SK-N-SH treated with all-trans-retinoic acid at 6 μM for 48 hours (cell line): Measurements from ENCODE around the gene HSD3B1.

Experiments
- ATAC-seq: fragments of 200-7000 bp; cut with Tn5 transposase; 3 replicates; pipeline ENCODE4 v1.9.1; 2020; ENCODE audit warnings: mild to moderate bottlenecking, moderate library complexity
- ARNTL ChIP-seq: fragments of 450-650 bp; formaldehyde crosslinking; IDR thresholded peaks from 2 replicates; pipeline ENCODE4 v1.5.0; 2020; ENCODE audit warnings: low read depth, mild to moderate bottlenecking, moderate library complexity, borderline replicate concordance
- BACH2 ChIP-seq: fragments of 250-450 bp; sonication (Bioruptor Pico); IDR thresholded peaks from 2 replicates; pipeline ENCODE4 v1.9.0; 2021; ENCODE audit warnings: mild to moderate bottlenecking, borderline replicate concordance
- CSDC2 ChIP-seq: fragments of 250-450 bp; sonication (Bioruptor Pico); IDR thresholded peaks from 2 replicates; pipeline ENCODE4 v1.5.0; 2020; ENCODE audit warnings: mild to moderate bottlenecking, moderate library complexity
- ESRRG ChIP-seq: fragments of 250-450 bp; sonication (Bioruptor Pico); IDR thresholded peaks from 2 replicates; pipeline ENCODE4 v1.6.1; 2021; ENCODE audit warnings: mild to moderate bottlenecking
- GLIS3 ChIP-seq: fragments of 250-450 bp; sonication (Bioruptor Pico); IDR thresholded peaks from 2 replicates; pipeline ENCODE4 v1.5.0; 2020; ENCODE audit warnings: mild to moderate bottlenecking, moderate library complexity
- OSR1 ChIP-seq: fragments of 250-450 bp; sonication (Bioruptor Pico); IDR thresholded peaks from 2 replicates; pipeline ENCODE4 v1.8.0; 2022; ENCODE audit warnings: moderate library complexity, mild to moderate bottlenecking, inconsistent platforms
- PPARA ChIP-seq: fragments of 250-450 bp; sonication (Bioruptor Pico); IDR thresholded peaks from 2 replicates; pipeline ENCODE4 v1.5.0; 2020; ENCODE audit warnings: mild to moderate bottlenecking, borderline replicate concordance
- RARB ChIP-seq: fragments of 250-450 bp; sonication (Bioruptor Pico); IDR thresholded peaks from 2 replicates; pipeline ENCODE4 v1.8.0; 2021; ENCODE audit warnings: mild to moderate bottlenecking, moderate library complexity
- SNAI2 ChIP-seq: fragments of 250-450 bp; sonication (Bioruptor Pico); IDR thresholded peaks from 2 replicates; pipeline ENCODE4 v1.5.0; 2020; ENCODE audit warnings: mild to moderate bottlenecking, moderate library complexity
- TCF4 ChIP-seq: fragments of 250-450 bp; sonication (Bioruptor Pico); IDR thresholded peaks from 2 replicates; pipeline ENCODE4 v1.8.0; 2021; ENCODE audit warnings: mild to moderate bottlenecking, moderate library complexity, borderline replicate concordance
- TOX ChIP-seq: fragments of 250-450 bp; sonication (Bioruptor Pico); IDR thresholded peaks from 2 replicates; pipeline ENCODE4 v1.8.0; 2021; ENCODE audit warnings: mild to moderate bottlenecking, moderate library complexity, borderline replicate concordance
- ZC3H10 ChIP-seq: fragments of 250-450 bp; sonication (Bioruptor Pico); IDR thresholded peaks from 2 replicates; pipeline ENCODE4 v1.5.1; 2021; ENCODE audit warnings: mild to moderate bottlenecking, moderate library complexity
- ZFP3 ChIP-seq: fragments of 250-450 bp; sonication (Bioruptor Pico); IDR thresholded peaks from 2 replicates; pipeline ENCODE4 v1.5.0; 2020; ENCODE audit warnings: mild to moderate bottlenecking, moderate library complexity
- ZFP30 ChIP-seq: fragments of 450-650 bp; formaldehyde crosslinking; IDR thresholded peaks from 2 replicates; pipeline ENCODE4 v1.5.0; 2022; ENCODE audit warnings: mild to moderate bottlenecking, moderate library complexity
- ZNF565 ChIP-seq: fragments of 450-650 bp; formaldehyde crosslinking; conservative IDR thresholded peaks from 2 replicates; pipeline ENCODE4 v1.5.0; 2020; ENCODE audit warnings: low read depth, mild to moderate bottlenecking, moderate library complexity
- ZNF70 ChIP-seq: fragments of 450-650 bp; formaldehyde crosslinking; IDR thresholded peaks from 2 replicates; pipeline ENCODE4 v1.5.0; 2020; ENCODE audit warnings: mild to moderate bottlenecking, moderate library complexity
- ZNF8 ChIP-seq: fragments of 450-650 bp; formaldehyde crosslinking; IDR thresholded peaks from 2 replicates; pipeline ENCODE4 v1.5.0; 2020; ENCODE audit warnings: mild to moderate bottlenecking, moderate library complexity
- TF ChIP-seq, protein P1 (sequence below): fragments of 250-450 bp; sonication (Bioruptor Pico); IDR thresholded peaks from 2 replicates; pipeline ENCODE4 v1.8.0; 2021; ENCODE audit warnings: low read depth, mild to moderate bottlenecking, moderate library complexity, borderline replicate concordance
- TF ChIP-seq, protein P2 (sequence below): fragments of 250-450 bp; sonication (Bioruptor Pico); IDR thresholded peaks from 2 replicates; pipeline ENCODE4 v1.5.1; 2020; ENCODE audit warnings: low read depth, mild to moderate bottlenecking, moderate library complexity
- TF ChIP-seq, protein P3 (sequence below): fragments of 250-450 bp; sonication (Bioruptor Pico); IDR thresholded peaks from 2 replicates; pipeline ENCODE4 v1.8.0; 2020; ENCODE audit warnings: mild to moderate bottlenecking, moderate library complexity, borderline replicate concordance
- TF ChIP-seq, protein P4 (sequence below): fragments of 250-450 bp; sonication (Bioruptor Pico); IDR thresholded peaks from 2 replicates; pipeline ENCODE4 v1.5.0; 2020; ENCODE audit warnings: mild to moderate bottlenecking, moderate library complexity
- TF ChIP-seq, protein P5 (sequence below): fragments of 250-450 bp; sonication (Bioruptor Pico); IDR thresholded peaks from 2 replicates; pipeline ENCODE4 v1.5.1; 2021; ENCODE audit warnings: mild to moderate bottlenecking, moderate library complexity

HSD3B1 gene

GRCh38 chr1:119532324-119532910, 25.4 kb downstream of the HSD3B1 start:
- no peak for TF ChIP-seq ZC3H10 (CRISPR knock-in tag)
- no peak for TF ChIP-seq TOX (CRISPR knock-in tag)
- TF ChIP-seq SNAI2 (CRISPR knock-in tag) = no peak
- TF ChIP-seq BACH2 (CRISPR knock-in tag) = no peak
- TF ChIP-seq RARB = no peak
- TF ChIP-seq ZFP30 = no peak
- TF ChIP-seq ZNF565 (CRISPR knock-in tag) = no peak
- no peak for TF ChIP-seq ESRRG (CRISPR knock-in tag)
- TF ChIP-seq ZNF8 = no peak
- no peak for TF ChIP-seq OSR1 (CRISPR knock-in tag)
- no peak for ATAC-seq

GRCh38 chr1:119535381-119535780, 28.4 kb downstream of the HSD3B1 start:
- no peak for TF ChIP-seq ZNF565 (CRISPR knock-in tag)
- TF ChIP-seq OSR1 (CRISPR knock-in tag) = no peak
- TF ChIP-seq ESRRG (CRISPR knock-in tag) = no peak
- no peak for TF ChIP-seq ARNTL (CRISPR knock-in tag)
- no peak for TF ChIP-seq RARB
- TF ChIP-seq BACH2 (CRISPR knock-in tag) = no peak
- no peak for TF ChIP-seq TCF4 (CRISPR knock-in tag)
- TF ChIP-seq CSDC2 = no peak
- TF ChIP-seq ZFP3 = no peak
- TF ChIP-seq SNAI2 (CRISPR knock-in tag) = no peak
- TF ChIP-seq, protein P1, sequence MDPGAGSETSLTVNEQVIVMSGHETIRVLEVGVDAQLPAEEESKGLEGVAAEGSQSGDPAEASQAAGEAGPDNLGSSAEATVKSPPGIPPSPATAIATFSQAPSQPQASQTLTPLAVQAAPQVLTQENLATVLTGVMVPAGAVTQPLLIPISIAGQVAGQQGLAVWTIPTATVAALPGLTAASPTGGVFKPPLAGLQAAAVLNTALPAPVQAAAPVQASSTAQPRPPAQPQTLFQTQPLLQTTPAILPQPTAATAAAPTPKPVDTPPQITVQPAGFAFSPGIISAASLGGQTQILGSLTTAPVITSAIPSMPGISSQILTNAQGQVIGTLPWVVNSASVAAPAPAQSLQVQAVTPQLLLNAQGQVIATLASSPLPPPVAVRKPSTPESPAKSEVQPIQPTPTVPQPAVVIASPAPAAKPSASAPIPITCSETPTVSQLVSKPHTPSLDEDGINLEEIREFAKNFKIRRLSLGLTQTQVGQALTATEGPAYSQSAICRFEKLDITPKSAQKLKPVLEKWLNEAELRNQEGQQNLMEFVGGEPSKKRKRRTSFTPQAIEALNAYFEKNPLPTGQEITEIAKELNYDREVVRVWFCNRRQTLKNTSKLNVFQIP (CRISPR knock-in tag) = no peak
- no peak for TF ChIP-seq ZC3H10 (CRISPR knock-in tag)
- TF ChIP-seq, protein P2, sequence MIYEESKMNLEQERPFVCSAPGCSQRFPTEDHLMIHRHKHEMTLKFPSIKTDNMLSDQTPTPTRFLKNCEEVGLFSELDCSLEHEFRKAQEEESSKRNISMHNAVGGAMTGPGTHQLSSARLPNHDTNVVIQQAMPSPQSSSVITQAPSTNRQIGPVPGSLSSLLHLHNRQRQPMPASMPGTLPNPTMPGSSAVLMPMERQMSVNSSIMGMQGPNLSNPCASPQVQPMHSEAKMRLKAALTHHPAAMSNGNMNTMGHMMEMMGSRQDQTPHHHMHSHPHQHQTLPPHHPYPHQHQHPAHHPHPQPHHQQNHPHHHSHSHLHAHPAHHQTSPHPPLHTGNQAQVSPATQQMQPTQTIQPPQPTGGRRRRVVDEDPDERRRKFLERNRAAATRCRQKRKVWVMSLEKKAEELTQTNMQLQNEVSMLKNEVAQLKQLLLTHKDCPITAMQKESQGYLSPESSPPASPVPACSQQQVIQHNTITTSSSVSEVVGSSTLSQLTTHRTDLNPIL (CRISPR knock-in tag) = no peak
- no peak for TF ChIP-seq TOX (CRISPR knock-in tag)
- no peak for TF ChIP-seq ZNF70
- no peak for TF ChIP-seq GLIS3 (CRISPR knock-in tag)
- TF ChIP-seq PPARA (CRISPR knock-in tag) = no peak
- TF ChIP-seq, protein P3, sequence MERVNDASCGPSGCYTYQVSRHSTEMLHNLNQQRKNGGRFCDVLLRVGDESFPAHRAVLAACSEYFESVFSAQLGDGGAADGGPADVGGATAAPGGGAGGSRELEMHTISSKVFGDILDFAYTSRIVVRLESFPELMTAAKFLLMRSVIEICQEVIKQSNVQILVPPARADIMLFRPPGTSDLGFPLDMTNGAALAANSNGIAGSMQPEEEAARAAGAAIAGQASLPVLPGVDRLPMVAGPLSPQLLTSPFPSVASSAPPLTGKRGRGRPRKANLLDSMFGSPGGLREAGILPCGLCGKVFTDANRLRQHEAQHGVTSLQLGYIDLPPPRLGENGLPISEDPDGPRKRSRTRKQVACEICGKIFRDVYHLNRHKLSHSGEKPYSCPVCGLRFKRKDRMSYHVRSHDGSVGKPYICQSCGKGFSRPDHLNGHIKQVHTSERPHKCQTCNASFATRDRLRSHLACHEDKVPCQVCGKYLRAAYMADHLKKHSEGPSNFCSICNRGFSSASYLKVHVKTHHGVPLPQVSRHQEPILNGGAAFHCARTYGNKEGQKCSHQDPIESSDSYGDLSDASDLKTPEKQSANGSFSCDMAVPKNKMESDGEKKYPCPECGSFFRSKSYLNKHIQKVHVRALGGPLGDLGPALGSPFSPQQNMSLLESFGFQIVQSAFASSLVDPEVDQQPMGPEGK = no peak
- no peak for ATAC-seq

DNA sequence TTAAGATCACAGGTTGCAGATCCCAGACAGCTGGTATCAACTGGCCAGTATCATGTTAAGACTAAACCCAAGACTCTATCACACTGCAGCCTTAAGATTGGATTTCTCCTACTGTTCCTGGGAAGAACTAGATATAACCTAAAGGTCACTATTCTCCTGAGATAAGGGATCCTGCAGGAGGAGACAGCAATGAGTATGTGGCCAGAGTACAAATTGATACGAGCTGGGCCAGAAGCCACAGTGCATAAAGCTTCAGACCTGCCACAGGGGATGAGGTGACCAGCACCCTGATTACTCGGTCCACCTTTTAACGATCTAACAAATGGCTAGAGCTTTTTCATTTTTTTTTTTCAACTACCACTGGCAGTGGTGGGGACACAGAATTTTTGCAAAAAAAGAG, 31.0 kb downstream of the HSD3B1 start:
- no peak for ATAC-seq
- TF ChIP-seq, protein P4, sequence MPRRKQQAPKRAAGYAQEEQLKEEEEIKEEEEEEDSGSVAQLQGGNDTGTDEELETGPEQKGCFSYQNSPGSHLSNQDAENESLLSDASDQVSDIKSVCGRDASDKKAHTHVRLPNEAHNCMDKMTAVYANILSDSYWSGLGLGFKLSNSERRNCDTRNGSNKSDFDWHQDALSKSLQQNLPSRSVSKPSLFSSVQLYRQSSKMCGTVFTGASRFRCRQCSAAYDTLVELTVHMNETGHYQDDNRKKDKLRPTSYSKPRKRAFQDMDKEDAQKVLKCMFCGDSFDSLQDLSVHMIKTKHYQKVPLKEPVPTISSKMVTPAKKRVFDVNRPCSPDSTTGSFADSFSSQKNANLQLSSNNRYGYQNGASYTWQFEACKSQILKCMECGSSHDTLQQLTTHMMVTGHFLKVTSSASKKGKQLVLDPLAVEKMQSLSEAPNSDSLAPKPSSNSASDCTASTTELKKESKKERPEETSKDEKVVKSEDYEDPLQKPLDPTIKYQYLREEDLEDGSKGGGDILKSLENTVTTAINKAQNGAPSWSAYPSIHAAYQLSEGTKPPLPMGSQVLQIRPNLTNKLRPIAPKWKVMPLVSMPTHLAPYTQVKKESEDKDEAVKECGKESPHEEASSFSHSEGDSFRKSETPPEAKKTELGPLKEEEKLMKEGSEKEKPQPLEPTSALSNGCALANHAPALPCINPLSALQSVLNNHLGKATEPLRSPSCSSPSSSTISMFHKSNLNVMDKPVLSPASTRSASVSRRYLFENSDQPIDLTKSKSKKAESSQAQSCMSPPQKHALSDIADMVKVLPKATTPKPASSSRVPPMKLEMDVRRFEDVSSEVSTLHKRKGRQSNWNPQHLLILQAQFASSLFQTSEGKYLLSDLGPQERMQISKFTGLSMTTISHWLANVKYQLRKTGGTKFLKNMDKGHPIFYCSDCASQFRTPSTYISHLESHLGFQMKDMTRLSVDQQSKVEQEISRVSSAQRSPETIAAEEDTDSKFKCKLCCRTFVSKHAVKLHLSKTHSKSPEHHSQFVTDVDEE = no peak
- TF ChIP-seq ARNTL (CRISPR knock-in tag) (no peak), PPARA (CRISPR knock-in tag) (no peak), ZC3H10 (CRISPR knock-in tag) (no peak), ZFP30 (no peak), ZNF8 (no peak), TCF4 (CRISPR knock-in tag) (no peak), ZFP3 (no peak), CSDC2 (no peak), TOX (CRISPR knock-in tag) (no peak), RARB (no peak), OSR1 (CRISPR knock-in tag) (no peak), BACH2 (CRISPR knock-in tag) (no peak)
- TF ChIP-seq, protein P5, sequence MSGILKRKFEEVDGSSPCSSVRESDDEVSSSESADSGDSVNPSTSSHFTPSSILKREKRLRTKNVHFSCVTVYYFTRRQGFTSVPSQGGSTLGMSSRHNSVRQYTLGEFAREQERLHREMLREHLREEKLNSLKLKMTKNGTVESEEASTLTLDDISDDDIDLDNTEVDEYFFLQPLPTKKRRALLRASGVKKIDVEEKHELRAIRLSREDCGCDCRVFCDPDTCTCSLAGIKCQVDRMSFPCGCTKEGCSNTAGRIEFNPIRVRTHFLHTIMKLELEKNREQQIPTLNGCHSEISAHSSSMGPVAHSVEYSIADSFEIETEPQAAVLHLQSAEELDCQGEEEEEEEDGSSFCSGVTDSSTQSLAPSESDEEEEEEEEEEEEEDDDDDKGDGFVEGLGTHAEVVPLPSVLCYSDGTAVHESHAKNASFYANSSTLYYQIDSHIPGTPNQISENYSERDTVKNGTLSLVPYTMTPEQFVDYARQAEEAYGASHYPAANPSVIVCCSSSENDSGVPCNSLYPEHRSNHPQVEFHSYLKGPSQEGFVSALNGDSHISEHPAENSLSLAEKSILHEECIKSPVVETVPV (CRISPR knock-in tag) = no peak
- TF ChIP-seq, protein P1 (CRISPR knock-in tag) = no peak
